Measurements from ENCODE around the gene CDH1.

CDH1 gene

DNA sequence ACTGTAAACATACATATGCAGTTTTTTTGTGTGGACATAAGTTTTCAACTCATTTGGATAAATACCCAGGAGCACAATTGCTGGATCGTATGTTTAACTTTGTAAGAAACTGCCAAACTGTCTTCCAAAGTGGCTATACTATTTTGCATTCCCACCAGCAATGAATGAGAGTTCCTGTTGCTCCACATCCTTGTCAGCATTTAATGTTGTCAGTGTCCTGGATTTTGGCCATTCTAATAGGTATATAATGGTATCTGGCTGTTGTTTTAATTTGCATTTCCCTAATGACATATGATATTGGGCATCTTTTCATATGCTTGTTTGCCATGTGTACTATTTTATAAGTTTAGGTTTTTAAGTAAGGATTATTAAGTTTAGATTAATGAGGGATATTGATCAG lies 120.4 kb downstream of the CDH1 start:
- no peak for DNase-seq

DNA sequence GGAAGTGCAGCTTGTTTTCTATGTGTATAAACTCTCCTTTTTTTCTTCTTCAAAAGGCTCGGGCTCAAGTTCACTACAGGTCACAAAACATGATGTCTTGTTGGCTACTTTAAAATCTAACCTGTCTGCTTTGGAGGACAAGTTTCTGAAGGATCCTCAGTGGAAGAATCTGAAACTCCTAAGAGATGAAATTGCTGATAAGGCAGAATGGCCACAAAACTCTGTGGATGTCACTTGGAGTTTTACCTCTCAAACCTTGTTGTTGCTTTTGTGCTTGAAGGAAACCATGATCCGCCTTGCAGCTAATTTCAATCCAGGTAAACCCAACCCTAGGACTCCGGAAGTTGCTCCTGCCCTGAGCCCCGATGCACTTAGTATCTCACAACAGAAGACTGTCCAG lies 122.7 kb downstream of the CDH1 start:
- no peak for DNase-seq

DNA sequence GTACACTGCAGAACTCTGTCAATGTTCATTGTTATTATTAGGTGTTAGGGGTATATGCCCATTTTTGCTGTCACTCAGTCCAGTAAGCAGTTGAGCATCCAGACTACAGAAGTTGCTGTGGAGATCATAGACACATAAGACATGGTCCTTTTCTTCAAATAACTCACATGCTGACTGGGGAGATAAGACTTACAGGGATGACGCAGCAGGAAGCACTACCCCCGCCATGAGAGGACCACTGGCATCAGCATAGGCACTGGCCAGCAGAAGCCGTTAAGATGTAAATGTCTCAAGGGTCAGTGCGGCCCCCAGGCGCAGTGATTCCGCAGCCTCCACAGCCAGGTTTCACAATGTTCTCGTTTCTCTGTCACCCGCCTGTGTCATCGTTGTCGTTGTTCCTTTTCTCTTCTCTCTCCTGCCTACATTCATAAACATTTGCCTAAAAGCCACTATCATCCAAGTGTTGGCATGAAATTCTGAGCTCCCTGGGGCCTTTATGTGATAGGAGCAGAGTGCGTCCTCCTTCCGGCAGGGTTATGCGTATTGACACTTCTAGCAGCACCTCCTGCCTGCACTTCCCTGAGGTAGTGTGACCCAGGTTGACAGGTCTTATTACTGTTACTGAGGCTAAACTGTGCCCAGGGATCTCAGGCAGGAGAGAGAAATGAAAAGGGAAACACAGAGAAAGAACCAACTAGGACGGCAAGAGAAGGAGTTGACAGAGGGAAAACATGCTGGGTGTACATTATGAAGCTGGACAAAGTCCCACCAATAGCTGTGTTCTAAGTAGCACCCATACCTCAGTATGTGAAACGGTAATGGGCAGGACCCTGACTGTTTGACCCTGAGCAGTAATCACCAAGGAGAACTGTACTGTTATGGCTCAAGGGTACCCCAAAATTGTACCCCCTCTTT lies 124.1 kb downstream of the CDH1 start:
- no peak for DNase-seq

DNA sequence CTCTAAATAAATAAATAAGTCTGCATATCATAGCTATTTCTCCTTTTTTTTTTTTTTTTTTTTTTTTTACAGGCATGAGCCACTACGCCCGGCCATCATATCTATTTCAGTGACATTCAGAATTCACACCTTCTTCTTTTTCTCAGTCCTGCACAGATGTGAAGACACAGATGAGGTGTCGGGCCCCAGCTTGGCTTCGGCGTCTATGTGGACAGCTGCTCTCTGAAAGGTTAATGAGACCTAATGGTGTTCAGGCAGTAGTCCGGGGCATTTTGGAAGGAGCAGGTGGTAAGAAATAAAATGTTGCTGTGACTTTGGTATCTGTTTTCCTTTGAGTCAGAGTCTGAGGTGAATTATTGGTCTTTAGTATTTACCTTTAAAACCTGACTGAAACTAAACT lies 129.8 kb downstream of the CDH1 start:
- no peak for DNase-seq

DNA sequence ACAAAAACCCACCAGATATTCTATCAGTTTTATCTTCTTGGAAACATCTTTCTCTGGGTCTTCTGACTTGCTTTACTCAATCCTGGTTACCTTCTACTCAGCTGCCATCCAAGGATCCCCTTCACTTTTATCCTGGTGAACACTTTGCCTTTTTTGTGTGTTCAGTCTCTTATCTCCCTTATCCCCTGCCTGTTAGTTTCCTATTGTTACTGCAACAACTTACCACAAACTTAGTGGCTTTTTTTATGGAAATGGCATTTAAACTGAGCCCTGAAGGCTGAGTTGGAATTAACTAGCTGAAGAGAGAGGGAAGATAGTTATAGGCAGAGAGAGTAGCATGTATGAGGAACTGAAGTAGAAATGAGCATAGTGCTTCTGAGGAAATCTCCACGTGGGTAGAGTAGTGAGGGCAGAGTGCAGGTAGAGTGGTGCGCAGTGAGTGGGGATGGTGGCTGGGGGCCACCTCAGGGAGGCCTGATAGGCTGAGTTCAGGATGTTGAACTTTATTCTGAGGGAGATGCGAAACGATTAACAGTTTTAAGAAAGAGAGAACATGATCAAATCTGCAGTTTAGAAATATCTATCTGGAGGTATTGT lies 132.5 kb downstream of the CDH1 start:
- DNase-seq = no peak

DNA sequence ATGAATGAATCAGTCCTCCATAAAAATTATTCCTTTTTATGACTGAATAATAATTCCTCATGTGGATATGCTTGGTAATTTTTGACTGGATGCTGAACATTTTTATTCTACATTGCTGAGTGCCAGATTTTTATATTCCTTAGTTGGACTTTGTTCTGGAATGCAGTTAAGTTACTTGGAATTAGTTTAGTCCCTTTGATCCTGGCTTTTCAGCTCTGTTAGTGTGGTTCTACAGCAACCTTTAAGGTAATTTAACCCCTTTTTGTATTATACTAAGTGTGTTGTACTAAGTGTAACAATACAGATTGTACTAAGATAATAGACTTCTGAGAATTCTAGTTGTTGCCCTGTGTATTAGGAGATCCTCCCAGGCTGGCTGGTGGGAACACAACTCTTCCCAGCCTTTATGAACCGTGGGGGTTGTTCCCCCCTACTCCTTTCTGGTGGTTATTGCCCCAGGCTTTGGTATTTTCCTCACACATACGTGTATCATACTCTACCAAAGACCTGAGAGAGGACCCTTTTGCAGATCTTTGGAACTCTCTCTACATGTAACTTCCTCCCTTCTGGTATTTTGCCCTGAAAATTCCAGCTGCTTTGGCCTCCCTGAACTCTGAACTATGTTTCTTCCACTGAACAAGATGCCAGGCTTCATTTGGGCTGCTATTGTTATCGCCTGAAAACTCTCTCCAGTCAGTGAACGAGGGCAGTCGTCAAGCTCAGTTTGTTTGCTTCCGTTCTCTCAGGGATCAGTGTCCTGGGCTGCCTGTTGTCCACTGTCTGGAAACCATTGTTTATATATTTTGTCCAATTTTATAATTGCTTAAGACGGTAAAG lies 136.8 kb downstream of the CDH1 start:
- DNase-seq = no peak

DNA sequence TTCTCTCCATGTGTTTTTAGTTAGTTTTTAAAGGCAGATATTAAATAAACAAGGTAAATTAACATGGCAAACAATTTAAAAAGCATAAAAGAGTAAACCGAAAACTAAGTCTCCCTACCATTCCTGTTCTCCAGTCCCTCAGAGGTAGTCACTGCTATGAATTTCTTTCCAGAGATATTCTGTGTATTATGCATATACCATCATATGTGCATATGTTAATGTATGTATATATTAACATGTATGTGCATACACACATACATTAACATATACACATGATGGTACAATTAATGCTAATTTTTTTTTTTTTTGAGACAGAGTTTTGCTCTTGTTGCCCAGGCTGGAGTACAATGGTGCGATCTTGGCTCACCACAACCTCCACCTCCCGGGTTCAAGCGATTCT lies 138.8 kb downstream of the CDH1 start:
- DNase-seq = no peak

DNA sequence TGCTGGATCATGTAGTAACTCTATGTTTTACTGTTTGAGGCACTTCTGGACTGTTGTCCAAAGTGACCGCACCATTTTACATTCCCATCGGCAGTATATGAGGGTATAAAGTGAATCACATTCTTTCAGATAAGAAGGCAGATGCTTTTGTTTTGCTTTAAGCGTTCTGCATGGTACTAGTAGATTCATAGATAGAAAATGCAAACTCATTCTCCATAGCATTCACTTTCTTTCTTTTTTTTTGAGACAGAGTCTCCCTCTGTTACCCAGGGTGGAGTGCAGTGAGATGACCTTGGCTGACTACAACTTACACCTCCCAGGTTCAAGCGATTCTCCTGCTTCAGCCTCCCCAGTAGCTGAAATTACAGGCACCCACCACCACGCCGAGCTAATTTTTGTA lies 146.6 kb downstream of the CDH1 start:
- DNase-seq = no peak

DNA sequence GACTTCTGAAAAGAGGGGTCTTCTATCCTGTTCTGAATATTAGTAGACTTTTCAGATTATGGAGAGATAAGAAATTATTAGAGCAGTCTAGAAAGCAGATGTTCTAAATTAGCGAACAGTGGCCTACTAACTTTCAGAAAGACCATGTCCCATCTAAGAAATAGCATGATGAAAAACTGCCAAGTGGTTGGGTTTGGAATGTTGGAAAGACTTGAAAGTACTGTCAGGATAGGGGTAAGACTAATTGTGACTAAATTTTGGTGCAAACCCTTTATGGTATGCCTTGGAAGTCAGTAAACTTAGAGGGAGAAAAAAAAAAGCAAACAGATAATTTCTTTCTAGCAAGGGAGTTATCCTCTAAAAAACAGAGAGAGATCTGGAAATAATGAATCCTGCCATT lies 147.3 kb downstream of the CDH1 start:
- no peak for DNase-seq
